ENCODE data around the gene FST. TPM values are rescaled to one million over a fixed set of nuclear protein-coding genes. Genes with fewer than 3 reads are reported as not detected.

The FST gene
- total RNA-seq, 1 experiment from 2014 or later = 0.51 TPM

- intact Hi-C loops (cut with micrococcal nuclease; ENCODE audit: unreplicated experiment) (no loop called here), in situ Hi-C loops (cut with HindIII; ENCODE audit: low pct_unique_long_range_greater_than_20kb, low sequenced_read_pairs) (no loop called here)
- CTCF ChIA-PET = no interaction called here
- Histone ChIP-seq H3K36me3 (ENCODE audit: control insufficient read depth, insufficient read depth, low read length) (no peaks in the 10 kb centered on the region), H3K27me3 (ENCODE audit: control insufficient read depth, insufficient read depth, low read length) (peaks cover 12% of the 10 kb centered on the region), H3K4me3 (ENCODE audit: low read depth in 2 of 2, low read length in 2 of 2) (no peak overlapping the region; a peak in 1 of 4 replicates), H3K9me3 (ENCODE audit: control insufficient read depth, insufficient read depth, low read depth, low read length) (no peaks in the 10 kb centered on the region), H3K4me1 (ENCODE audit: control insufficient read depth, insufficient read depth, low read length) (no peaks in the 10 kb centered on the region), H3K27ac (ENCODE audit: low read length) (no peak overlapping the region)
- TF ChIP-seq SIN3A (IDR thresholded peaks at IDR 0.05; ENCODE audit: borderline replicate concordance, insufficient read depth, low read depth, low read length) (no peak), POLR2AphosphoS5 (IDR thresholded peaks at IDR 0.05; ENCODE audit: low read depth, low read length) (no peak), CTCF (IDR thresholded peaks at IDR 0.05) (no peak), TCF7L2 (IDR thresholded peaks at IDR 0.05; ENCODE audit: low read depth, low read length) (no peak), REST (IDR thresholded peaks at IDR 0.05; ENCODE audit: insufficient read depth in 1 of 2, low read depth in 2 of 2, low read length in 1 of 2) (no peak)
- BruUV-seq (replicated peaks) = no TSS peak
- DNase-seq (ENCODE audit: low read depth, low spot score) = no peak
- POLR2A ChIA-PET = no interaction called here
- no peak for ATAC-seq
Measured at GRCh38 chr5:53490747-53491146, 10.3 kb downstream of the FST start.

GRCh38 chr5:53501054-53501453 is 20.6 kb downstream of the FST start:
- POLR2A ChIA-PET = interaction anchor here (0.6 kb wide), 1 partner anchor 685 kb away, joined by 22 read pairs; no protein-coding TSS in a partner anchor
- intact Hi-C loops (cut with micrococcal nuclease; ENCODE audit: unreplicated experiment) (no loop called here), in situ Hi-C loops (cut with HindIII; ENCODE audit: low pct_unique_long_range_greater_than_20kb, low sequenced_read_pairs) (no loop called here)
- CTCF ChIA-PET = no interaction called here
- Histone ChIP-seq H3K4me3 (ENCODE audit: low read depth in 2 of 2, low read length in 2 of 2) (no peak overlapping the region), H3K36me3 (ENCODE audit: control insufficient read depth, insufficient read depth, low read length) (no peaks in the 10 kb centered on the region), H3K9me3 (ENCODE audit: control insufficient read depth, insufficient read depth, low read depth, low read length) (no peaks in the 10 kb centered on the region), H3K27ac (ENCODE audit: low read length) (no peak overlapping the region), H3K27me3 (ENCODE audit: control insufficient read depth, insufficient read depth, low read length) (peaks cover 6% of the 10 kb centered on the region), H3K4me1 (ENCODE audit: control insufficient read depth, insufficient read depth, low read length) (no peaks in the 10 kb centered on the region)
- ATAC-seq (no peak), DNase-seq (ENCODE audit: low read depth, low spot score) (no peak)
- BruUV-seq (replicated peaks) = no TSS peak
- TF ChIP-seq SIN3A (IDR thresholded peaks at IDR 0.05; ENCODE audit: borderline replicate concordance, insufficient read depth, low read depth, low read length) = no peak
- TF ChIP-seq CTCF (IDR thresholded peaks at IDR 0.05) = no peak
- TF ChIP-seq REST (IDR thresholded peaks at IDR 0.05; ENCODE audit: insufficient read depth in 1 of 2, low read depth in 2 of 2, low read length in 1 of 2) = no peak
- TF ChIP-seq TCF7L2 (IDR thresholded peaks at IDR 0.05; ENCODE audit: low read depth, low read length) = no peak
- no peak for TF ChIP-seq POLR2AphosphoS5 (IDR thresholded peaks at IDR 0.05; ENCODE audit: low read depth, low read length)
